ENCODE measurements around the gene PRSS56. TPM values are rescaled to one million over a fixed set of nuclear protein-coding genes. Genes with fewer than 3 reads are reported as not detected.

The PRSS56 gene
- total RNA-seq, 1 donor from 2014 or later, result not detected

DNA sequence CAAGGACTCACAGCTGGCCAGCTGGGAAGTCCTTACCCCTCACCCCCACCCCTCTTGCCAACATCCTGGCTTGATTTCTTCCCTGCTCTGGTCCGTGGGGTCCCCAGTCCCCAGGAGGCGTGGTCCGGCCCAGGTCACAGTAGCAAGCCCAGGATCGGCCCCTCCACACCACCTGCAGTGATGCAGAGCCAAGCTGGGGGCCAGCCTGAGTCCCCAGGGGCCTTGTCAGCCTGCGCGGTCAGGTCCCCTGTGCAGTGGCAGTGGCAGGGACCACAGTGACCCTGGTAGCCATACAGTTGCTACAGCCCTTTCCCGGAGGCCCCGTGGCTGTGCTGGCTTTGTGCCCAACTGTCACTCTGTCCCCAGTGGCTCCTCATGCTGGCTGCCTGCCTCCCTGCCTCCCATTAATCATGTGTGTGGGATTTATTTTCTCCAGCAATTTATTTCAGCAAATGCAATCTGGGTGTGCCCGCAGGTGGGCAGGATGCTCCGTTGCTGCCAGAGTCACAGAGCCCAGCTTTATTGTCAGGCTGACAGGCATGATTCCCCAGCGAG lies 8.8 kb upstream of the PRSS56 start:
- FAIRE-seq, result no peak
- TF ChIP-seq, protein P1, sequence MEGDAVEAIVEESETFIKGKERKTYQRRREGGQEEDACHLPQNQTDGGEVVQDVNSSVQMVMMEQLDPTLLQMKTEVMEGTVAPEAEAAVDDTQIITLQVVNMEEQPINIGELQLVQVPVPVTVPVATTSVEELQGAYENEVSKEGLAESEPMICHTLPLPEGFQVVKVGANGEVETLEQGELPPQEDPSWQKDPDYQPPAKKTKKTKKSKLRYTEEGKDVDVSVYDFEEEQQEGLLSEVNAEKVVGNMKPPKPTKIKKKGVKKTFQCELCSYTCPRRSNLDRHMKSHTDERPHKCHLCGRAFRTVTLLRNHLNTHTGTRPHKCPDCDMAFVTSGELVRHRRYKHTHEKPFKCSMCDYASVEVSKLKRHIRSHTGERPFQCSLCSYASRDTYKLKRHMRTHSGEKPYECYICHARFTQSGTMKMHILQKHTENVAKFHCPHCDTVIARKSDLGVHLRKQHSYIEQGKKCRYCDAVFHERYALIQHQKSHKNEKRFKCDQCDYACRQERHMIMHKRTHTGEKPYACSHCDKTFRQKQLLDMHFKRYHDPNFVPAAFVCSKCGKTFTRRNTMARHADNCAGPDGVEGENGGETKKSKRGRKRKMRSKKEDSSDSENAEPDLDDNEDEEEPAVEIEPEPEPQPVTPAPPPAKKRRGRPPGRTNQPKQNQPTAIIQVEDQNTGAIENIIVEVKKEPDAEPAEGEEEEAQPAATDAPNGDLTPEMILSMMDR (IDR thresholded peaks at IDR 0.05; ENCODE audit: insufficient read depth, low read depth, low read length), result no peak
- no peak for TF ChIP-seq EZH2 (IDR thresholded peaks at IDR 0.05; ENCODE audit: insufficient read depth, low read length)
- Mint-ChIP-seq H3K27me3 (ENCODE audit: low read depth, unreplicated experiment) (peaks cover 64% of the 10 kb centered on the region), H3K36me3 (ENCODE audit: low read depth, unreplicated experiment) (no peaks in the 10 kb centered on the region), H3K27ac (ENCODE audit: unreplicated experiment) (no peak overlapping the region), H3K9me3 (ENCODE audit: unreplicated experiment) (no peaks in the 10 kb centered on the region), H3K4me3 (ENCODE audit: unreplicated experiment) (no peak overlapping the region), H3K4me1 (ENCODE audit: low read depth, unreplicated experiment) (no peaks in the 10 kb centered on the region)
- no peaks in the 10 kb centered on the region for H3K9me3 ChIP-seq (ENCODE audit: insufficient read depth, low read depth, low read length)
- peaks cover 38% of the 10 kb centered on the region for H3K27me3 ChIP-seq (ENCODE audit: insufficient read depth, low read length)
- no peaks in the 10 kb centered on the region for H4K20me1 ChIP-seq (ENCODE audit: insufficient read depth, low read length)
- no peak overlapping the region for H3K4me3 ChIP-seq (ENCODE audit: insufficient read depth, low read depth, low read length)
- no peak overlapping the region for H3K27ac ChIP-seq (ENCODE audit: low read depth, low read length)
- no peak for DNase-seq (ENCODE audit: low read depth)
- no peak overlapping the region for H2AFZ ChIP-seq (ENCODE audit: low read depth, low read length)
- no peaks in the 10 kb centered on the region for H3K79me2 ChIP-seq (ENCODE audit: insufficient read depth, low read length)
- H3K36me3 ChIP-seq (ENCODE audit: insufficient read depth, low read length), result no peaks in the 10 kb centered on the region
- no peak overlapping the region for H3K9ac ChIP-seq (ENCODE audit: low read length)
- H3K4me1 ChIP-seq (ENCODE audit: insufficient read depth, low read length), result no peaks in the 10 kb centered on the region
- H3K4me2 ChIP-seq (ENCODE audit: low read length), result no peak overlapping the region

DNA sequence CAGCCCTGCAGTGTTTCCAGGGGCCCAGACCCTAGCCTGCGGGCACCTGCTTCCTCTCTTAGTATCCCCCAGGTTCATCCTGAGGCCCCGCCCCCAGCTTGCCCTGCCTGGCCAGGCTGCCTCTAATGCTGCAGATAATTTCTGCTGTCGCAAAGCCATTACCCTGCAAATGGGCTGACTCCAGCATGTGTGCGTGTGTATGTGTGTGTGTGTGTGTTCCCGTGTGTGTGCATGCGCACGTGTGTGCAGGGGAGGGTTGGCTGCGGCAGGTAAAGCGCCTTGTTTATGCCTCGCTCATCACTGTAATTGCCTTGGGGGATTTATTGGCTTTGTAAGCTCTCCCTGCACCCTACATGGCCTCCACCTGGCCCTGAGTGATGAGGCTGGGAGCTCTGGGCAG lies 7.6 kb upstream of the PRSS56 start:
- H3K36me3 ChIP-seq (ENCODE audit: insufficient read depth, low read length), result no peaks in the 10 kb centered on the region
- no peak overlapping the region for H3K4me3 ChIP-seq (ENCODE audit: insufficient read depth, low read depth, low read length)
- no peaks in the 10 kb centered on the region for H3K79me2 ChIP-seq (ENCODE audit: insufficient read depth, low read length)
- H3K27ac Mint-ChIP-seq (ENCODE audit: unreplicated experiment), result no peak overlapping the region
- H4K20me1 ChIP-seq (ENCODE audit: insufficient read depth, low read length), result no peaks in the 10 kb centered on the region
- H3K27ac ChIP-seq (ENCODE audit: low read depth, low read length), result no peak overlapping the region
- H3K36me3 Mint-ChIP-seq (ENCODE audit: low read depth, unreplicated experiment), result no peaks in the 10 kb centered on the region
- FAIRE-seq (no peak), DNase-seq (ENCODE audit: low read depth) (no peak)
- peaks cover 32% of the 10 kb centered on the region for H3K27me3 ChIP-seq (ENCODE audit: insufficient read depth, low read length)
- H3K9me3 ChIP-seq (ENCODE audit: insufficient read depth, low read depth, low read length), result no peaks in the 10 kb centered on the region
- no peaks in the 10 kb centered on the region for H3K9me3 Mint-ChIP-seq (ENCODE audit: unreplicated experiment)
- H3K4me1 Mint-ChIP-seq (ENCODE audit: low read depth, unreplicated experiment), result no peaks in the 10 kb centered on the region
- H2AFZ ChIP-seq (ENCODE audit: low read depth, low read length), result no peak overlapping the region
- no peak overlapping the region for H3K9ac ChIP-seq (ENCODE audit: low read length)
- H3K4me3 Mint-ChIP-seq (ENCODE audit: unreplicated experiment), result no peak overlapping the region
- no peak overlapping the region for H3K4me2 ChIP-seq (ENCODE audit: low read length)
- H3K4me1 ChIP-seq (ENCODE audit: insufficient read depth, low read length), result no peaks in the 10 kb centered on the region
- TF ChIP-seq, protein P1 (IDR thresholded peaks at IDR 0.05; ENCODE audit: insufficient read depth, low read depth, low read length), result no peak
- no peak for TF ChIP-seq EZH2 (IDR thresholded peaks at IDR 0.05; ENCODE audit: insufficient read depth, low read length)
- H3K27me3 Mint-ChIP-seq (ENCODE audit: low read depth, unreplicated experiment), result peaks cover 63% of the 10 kb centered on the region

DNA sequence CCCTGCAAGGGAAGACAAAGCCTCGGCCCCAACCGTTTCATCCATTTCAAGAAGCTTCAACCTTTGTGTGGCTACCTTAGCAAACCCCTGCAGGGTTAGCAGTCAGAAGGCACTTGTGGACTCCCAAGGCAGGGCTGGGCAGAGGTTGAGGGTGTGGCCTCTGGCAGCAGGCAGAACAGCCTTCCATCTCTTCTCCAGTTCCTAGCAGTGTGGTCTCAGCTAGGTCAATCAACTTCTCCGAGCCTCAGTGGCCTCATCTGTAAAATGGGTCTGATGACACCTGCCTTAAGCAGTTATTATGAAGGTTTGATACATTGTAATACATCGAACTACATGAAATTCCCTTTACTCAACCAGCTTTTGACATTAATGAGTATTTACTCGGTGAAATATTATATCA lies 6.8 kb upstream of the PRSS56 start:
- Mint-ChIP-seq H3K36me3 (ENCODE audit: low read depth, unreplicated experiment) (no peaks in the 10 kb centered on the region), H3K4me3 (ENCODE audit: unreplicated experiment) (no peak overlapping the region), H3K27ac (ENCODE audit: unreplicated experiment) (no peak overlapping the region), H3K4me1 (ENCODE audit: low read depth, unreplicated experiment) (no peaks in the 10 kb centered on the region), H3K27me3 (ENCODE audit: low read depth, unreplicated experiment) (peaks cover 67% of the 10 kb centered on the region), H3K9me3 (ENCODE audit: unreplicated experiment) (no peaks in the 10 kb centered on the region)
- Histone ChIP-seq H3K4me1 (ENCODE audit: insufficient read depth, low read length) (no peaks in the 10 kb centered on the region), H3K4me2 (ENCODE audit: low read length) (no peak overlapping the region), H4K20me1 (ENCODE audit: insufficient read depth, low read length) (no peaks in the 10 kb centered on the region), H3K36me3 (ENCODE audit: insufficient read depth, low read length) (no peaks in the 10 kb centered on the region), H2AFZ (ENCODE audit: low read depth, low read length) (no peak overlapping the region), H3K9ac (ENCODE audit: low read length) (no peak overlapping the region), H3K27ac (ENCODE audit: low read depth, low read length) (no peak overlapping the region), H3K27me3 (ENCODE audit: insufficient read depth, low read length) (peaks cover 32% of the 10 kb centered on the region), H3K4me3 (ENCODE audit: insufficient read depth, low read depth, low read length) (no peak overlapping the region), H3K9me3 (ENCODE audit: insufficient read depth, low read depth, low read length) (no peaks in the 10 kb centered on the region), H3K79me2 (ENCODE audit: insufficient read depth, low read length) (no peaks in the 10 kb centered on the region)
- DNase-seq (ENCODE audit: low read depth) (no peak), FAIRE-seq (no peak)
- no peak for TF ChIP-seq EZH2 (IDR thresholded peaks at IDR 0.05; ENCODE audit: insufficient read depth, low read length)
- TF ChIP-seq, protein P1 (IDR thresholded peaks at IDR 0.05; ENCODE audit: insufficient read depth, low read depth, low read length), result no peak
